ENCODE measurements around the gene FAAP100.
"Not testable (repeated sequence)": the region's sequence is repeated elsewhere in the genome, so short reads cannot be mapped to it uniquely, and the experiment has no call there.

FAAP100 gene

GRCh38 chr17:81552244-81553017, at the start of gene FAAP100:
FAAP100 (minus strand) TSS chr17:81552353; CDS start chr17:81552330, 23 bp downstream.
- peak; percentile 49 for DNase-seq

DNA sequence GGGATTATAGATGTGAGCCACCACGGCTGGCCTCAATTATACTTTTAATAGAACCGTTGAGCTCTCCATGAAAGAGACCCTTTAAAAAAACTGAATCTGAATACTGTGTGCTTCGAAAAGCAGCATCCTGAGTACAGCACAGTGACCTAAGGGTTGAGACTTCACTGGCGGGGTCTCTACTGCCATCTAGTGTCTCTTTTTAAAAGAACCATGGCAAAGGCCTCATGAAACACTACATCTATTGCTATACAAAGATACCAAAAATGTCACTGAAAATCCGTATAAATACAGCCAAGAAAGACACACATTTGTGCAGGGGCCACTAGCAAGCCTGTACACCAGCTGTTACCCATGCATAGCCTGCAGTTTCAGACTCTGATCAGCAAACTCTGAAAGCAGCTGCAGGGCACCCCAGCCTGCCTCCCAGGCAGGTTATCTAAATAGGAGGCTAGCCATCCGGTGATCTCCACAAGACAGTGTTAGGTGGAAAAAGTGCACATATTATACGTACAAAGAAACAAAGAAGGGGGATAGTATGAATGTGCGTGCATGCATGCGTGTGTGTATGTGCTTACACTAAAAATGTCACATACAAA, 49.5 kb upstream of the FAAP100 start:
- peak; percentile 71 for DNase-seq

GRCh38 chr17:81599719-81600486, 47.8 kb upstream of the FAAP100 start:
- DNase-seq = no peak

- DNase-seq = no peak
Measured at GRCh38 chr17:81593105-81593871, 41.1 kb upstream of the FAAP100 start.

DNA sequence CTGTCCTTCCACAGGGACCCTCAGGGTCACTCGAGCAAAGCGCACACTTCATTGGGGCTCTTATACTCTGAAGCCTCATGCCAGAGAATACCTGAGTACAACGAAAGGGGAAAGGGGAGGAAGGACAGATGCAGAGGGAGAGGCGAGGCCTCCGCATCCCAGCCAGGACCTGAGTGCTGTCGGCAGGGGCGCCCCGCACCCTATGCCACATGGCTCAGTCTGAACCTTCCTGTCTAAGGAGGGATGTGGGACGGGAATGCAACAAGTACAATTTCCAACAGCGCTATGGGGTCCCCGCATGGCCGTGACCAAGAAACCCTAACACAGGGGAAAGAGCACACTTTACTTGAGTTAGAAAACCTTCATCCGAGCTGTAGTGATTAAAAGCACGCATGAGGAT, 39.8 kb upstream of the FAAP100 start:
- DNase-seq = no peak

GRCh38 chr17:81590121-81590520, 38.0 kb upstream of the FAAP100 start:
- DNase-seq = no peak

- no peak for DNase-seq
Measured at GRCh38 chr17:81589612-81590011, 37.5 kb upstream of the FAAP100 start.

GRCh38 chr17:81586096-81586495, 33.9 kb upstream of the FAAP100 start:
- DNase-seq = no peak

DNA sequence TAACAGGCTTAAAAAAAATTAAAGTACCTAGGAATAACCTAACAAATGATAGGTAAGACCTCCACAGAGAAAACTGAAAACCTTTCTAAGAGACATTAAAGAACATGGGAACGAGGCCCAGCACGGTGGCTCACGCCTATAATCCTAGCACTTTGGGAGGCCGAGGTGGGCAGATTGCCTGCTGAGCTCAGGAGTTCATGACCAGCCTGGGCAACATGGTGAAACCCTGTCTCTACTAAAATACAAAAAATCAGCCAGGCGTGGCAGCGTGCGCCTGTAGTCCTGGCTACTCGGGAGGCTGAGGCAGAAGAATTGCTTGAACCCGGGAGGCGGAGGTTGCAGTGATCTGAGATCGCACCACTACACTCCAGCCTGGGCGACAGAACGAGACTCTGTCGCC, 32.6 kb upstream of the FAAP100 start:
- DNase-seq = not testable (repeated sequence)

- no peak for DNase-seq
Measured at GRCh38 chr17:81583589-81584342, 31.6 kb upstream of the FAAP100 start.

DNA sequence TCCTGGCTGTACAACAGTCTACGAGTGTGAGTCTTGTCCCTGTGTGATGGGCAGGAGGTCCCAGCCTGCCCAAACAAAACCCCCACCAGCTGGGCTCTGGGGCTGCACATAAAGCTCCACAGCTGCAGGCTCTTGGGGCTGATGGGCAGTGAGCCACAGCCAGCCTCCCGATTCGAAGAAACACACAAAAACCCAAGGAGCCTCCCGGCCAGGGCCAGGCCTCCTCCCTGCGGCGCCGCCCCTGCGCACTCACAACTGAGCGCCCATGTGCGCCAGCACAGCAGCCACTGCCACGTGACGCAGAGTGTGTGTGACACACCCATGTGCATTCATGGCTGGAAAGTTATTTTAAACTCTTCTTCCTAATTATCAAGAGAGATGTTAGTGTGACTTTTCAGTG, 30.6 kb upstream of the FAAP100 start:
- no peak for DNase-seq

DNA sequence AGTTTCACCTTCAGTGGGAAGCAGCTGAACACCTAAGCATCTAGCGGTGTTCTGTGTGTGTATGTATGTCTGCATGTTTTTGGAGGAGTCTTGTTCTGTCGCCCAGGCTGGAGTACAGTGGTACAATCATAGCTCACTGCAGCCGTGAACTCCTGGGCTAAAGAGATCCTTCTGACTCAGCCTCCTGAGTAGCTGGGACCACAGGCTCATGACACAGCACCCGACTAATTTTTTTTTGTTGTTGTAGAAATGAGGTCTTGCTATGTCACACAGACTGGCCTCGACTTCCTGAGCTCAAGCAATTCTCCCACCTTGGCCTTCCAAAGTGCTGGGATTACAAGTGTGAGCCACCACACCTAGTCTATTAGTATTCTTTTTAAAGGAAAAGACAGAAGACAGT, 30.2 kb upstream of the FAAP100 start:
- no peak for DNase-seq

DNA sequence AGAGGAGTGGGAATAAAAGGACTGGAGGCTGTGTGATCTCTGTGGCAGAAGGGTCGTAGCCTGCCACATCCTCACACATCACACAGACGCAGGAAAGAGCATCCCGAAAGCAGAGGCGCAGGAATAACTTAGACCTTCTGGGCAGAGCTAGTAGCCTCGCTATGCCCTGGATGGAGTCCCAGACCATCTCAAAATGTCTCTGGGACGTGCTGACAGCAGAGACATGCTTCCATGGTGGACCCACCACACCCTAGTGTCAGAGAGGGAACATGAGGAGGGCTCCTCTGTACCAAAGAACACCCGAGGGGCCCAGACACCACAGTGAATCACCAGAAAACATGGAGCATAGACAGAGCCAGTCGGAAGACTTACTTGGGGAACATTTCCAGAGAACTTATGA, 29.6 kb upstream of the FAAP100 start:
- DNase-seq = no peak

- no peak for DNase-seq
Measured at GRCh38 chr17:81580481-81580880, 28.3 kb upstream of the FAAP100 start.

DNA sequence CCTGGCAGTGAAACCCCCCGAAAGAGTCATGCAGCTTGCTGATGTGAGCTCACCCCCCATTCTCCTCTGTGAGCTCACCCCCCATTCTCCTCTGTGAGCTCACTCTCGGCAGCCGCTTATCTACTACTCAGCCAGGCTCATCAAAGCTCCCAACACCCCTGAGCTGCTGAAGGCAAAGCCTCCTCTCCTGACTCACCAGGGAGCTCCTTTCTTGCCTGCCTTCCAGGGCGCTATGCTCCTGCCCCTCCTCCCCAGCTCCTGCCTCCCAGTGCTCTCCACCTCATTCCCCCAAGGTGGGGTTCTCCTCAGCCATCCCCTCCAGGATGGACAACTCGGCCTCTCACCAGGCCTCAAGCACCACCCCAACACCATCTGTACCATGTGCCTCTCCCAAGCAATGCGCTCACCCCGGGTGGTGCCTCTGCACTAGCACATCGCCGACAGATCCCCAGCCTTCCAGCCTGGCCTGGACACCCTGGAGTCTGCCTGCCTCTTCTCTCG, 27.7 kb upstream of the FAAP100 start:
- no peak for DNase-seq

GRCh38 chr17:81579298-81579697, 27.1 kb upstream of the FAAP100 start:
- no peak for DNase-seq

DNA sequence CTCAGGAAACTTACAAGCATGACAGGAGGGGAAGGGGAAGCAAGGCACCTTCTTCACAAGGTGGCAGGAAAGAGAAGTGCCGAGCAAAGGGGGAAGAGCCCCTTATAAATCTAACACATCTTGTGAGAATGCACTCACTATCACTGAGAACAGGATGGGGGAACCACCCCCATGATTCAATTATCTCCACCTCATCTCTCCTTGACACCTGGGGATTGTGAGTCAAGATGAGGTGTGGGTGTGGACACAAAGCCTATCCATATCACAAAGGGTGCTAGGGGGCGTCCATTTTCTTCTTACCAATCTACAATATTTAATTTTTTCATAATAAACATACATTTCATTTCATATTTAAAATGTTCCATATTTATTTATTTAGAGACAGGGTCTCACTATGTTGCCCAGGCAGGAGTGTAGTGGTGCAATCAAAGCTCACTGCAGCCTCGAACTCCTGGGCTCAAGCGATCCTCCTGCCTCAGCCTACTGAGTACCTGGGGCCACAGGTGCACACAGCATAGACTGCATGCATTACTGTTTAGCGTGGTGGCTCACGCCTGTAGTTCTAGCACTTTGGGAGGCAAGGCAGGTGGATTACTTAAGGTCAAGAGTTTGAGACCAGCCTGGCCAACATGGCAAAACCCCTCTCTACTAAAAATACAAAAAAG, 26.5 kb upstream of the FAAP100 start:
- DNase-seq = no peak

DNA sequence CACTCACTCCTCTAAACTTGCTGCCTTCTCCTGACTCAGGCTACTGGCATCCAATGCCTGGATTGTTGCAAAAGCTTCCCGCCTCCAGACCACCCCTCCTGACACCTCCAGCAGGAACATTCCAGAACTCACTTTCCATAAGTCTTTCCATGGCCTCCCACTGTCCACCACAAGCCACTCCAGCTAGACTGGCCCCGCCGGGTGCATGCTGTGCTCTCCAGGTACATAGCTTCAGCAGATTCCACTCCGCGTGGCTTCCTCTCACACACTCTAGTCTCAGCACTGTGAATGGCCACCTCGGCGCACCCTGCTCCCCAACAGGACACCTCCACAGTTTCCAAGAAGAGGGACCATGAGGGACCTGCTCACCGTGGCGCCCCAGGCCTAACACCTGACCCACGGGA, 25.9 kb upstream of the FAAP100 start:
- no peak for DNase-seq

DNA sequence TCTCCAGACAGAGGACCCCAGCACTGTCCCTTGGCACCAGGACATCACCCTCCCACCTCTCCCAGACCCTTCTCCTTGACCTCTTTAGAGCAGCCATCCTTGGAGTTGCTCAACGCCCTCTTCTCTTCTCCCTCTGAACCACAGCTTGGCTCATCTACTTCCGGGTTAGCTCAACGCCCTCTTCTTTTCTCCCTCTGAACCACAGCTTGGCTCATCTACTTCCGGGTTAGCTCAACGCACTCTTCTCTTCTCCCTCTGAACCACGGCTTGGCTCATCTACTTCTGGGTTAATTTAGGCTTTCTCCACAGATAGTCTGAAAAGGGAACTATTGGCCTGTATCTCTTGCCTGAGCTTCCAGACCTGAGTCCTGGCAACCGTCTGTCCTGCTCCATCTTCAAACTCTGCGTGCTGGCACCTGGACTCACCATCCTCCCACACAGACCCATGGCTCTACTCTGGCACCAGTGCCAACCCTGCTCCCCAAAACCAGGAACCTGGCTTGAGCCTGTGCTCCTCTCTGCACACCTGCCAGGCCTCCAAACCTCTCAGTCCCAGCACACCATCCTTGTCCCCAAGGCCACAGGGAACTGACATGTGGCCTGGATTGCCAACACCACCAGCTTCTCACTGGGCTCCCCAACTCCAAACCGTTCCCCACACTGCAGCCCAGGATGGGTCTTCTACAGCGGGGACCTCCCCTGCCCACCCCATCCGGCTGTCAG, 25.3 kb upstream of the FAAP100 start:
- no peak for DNase-seq

GRCh38 chr17:81576621-81577277, 24.6 kb upstream of the FAAP100 start:
- DNase-seq = no peak

Data from NCI-H1105 treated with DMSO at 0.1 percent for 48 hours (cell line).